Activated naive CD4-positive, alpha-beta T cell treated with anti-CD3 and anti-CD28 coated beads, Interleukin-2, amount 10 ng/mL, durations not matched to agents 7 days and 5 days (primary cell): ENCODE measurements around the gene PRICKLE2.

Experiments
- CTCF ChIA-PET: fragments of 350-600 bp; sonication (Branson Sonifier 250); formaldehyde crosslinking; loops from one replicate; lab custom pipeline; 2021; ENCODE audit warnings: antibody characterized with exemption; lab: Charles Lee
- DNase-seq: peaks from one replicate; pipeline ENCODE4 v3.0.0-alpha.2; 2020
- H3K27ac Mint-ChIP-seq: one replicate; pipeline ENCODE4 v1.8.0; 2021; ENCODE audit warnings: mild to moderate bottlenecking, moderate library complexity, mixed read lengths
- H3K27me3 Mint-ChIP-seq: one replicate; pipeline ENCODE4 v1.8.0; 2021; ENCODE audit warnings: mild to moderate bottlenecking, mixed read lengths
- H3K36me3 Mint-ChIP-seq: one replicate; pipeline ENCODE4 v1.8.0; 2021; ENCODE audit warnings: mixed read lengths
- H3K4me1 Mint-ChIP-seq: one replicate; pipeline ENCODE4 v1.8.0; 2021; ENCODE audit warnings: mixed read lengths
- H3K4me3 Mint-ChIP-seq: one replicate; pipeline ENCODE4 v1.8.0; 2021; ENCODE audit warnings: mild to moderate bottlenecking, moderate library complexity, mixed read lengths
- H3K9me3 Mint-ChIP-seq: one replicate; pipeline ENCODE4 v1.8.0; 2021; ENCODE audit warnings: mixed read lengths

PRICKLE2 gene

DNA sequence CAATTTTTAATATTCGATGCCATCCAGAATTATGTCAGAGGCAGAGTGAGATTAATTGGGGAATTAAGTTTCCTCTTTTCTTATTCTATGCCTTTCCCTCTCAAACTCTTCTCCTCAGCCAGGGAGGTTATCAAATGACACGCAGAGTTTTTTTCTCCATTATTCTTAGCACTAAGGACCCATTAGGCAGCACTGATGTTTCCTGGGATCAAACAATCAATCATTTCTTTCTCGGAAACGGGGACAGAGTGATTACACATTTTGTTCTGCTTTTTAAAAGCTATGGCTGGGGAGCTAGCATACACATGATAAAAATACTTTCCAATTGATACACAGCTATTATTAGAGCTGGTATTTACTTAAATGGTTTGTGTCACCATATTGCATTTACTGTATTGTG is 166.7 kb downstream of the PRICKLE2 start:
- H3K4me3 Mint-ChIP-seq = no peak overlapping the region
- CTCF ChIA-PET = no interaction called here
- H3K27ac Mint-ChIP-seq = no peak overlapping the region
- no peaks in the 10 kb centered on the region for H3K4me1 Mint-ChIP-seq
- H3K36me3 Mint-ChIP-seq = no peaks in the 10 kb centered on the region
- DNase-seq = no peak
- no peaks in the 10 kb centered on the region for H3K9me3 Mint-ChIP-seq
- H3K27me3 Mint-ChIP-seq = peaks cover 8% of the 10 kb centered on the region

- Mint-ChIP-seq H3K27me3 (peaks cover 8% of the 10 kb centered on the region), H3K4me1 (no peaks in the 10 kb centered on the region), H3K36me3 (no peaks in the 10 kb centered on the region), H3K4me3 (no peak overlapping the region), H3K9me3 (no peaks in the 10 kb centered on the region), H3K27ac (no peak overlapping the region)
- no peak for DNase-seq
- CTCF ChIA-PET = no interaction called here
These were observed 168.0 kb downstream of the PRICKLE2 start for GRCh38 chr3:64057231-64057630.

GRCh38 chr3:64056606-64057180 is 168.6 kb downstream of the PRICKLE2 start:
- H3K4me3 Mint-ChIP-seq = no peak overlapping the region
- H3K9me3 Mint-ChIP-seq = no peaks in the 10 kb centered on the region
- no peak overlapping the region for H3K27ac Mint-ChIP-seq
- H3K36me3 Mint-ChIP-seq = no peaks in the 10 kb centered on the region
- H3K27me3 Mint-ChIP-seq = peaks cover 8% of the 10 kb centered on the region
- CTCF ChIA-PET = no interaction called here
- no peak for DNase-seq
- no peaks in the 10 kb centered on the region for H3K4me1 Mint-ChIP-seq

DNA sequence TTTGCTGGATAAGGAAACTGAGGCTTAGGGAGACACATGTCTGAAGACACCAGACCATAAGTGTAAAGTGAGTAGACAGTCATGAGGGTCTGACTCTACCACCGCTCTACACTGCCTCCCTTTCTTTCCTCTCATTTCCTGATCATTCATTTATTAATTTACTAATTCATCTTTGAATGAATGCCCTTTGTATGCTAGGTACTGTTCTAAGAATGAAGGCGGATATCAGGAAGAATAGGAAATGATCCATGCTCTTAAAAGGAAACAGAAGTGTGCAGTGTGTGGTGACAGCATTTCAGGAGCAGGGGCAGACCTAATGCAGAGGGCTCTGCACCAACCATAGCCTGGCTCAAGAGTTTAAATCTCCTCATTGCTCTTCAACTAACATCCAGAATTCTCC is 170.2 kb downstream of the PRICKLE2 start:
- CTCF ChIA-PET = no interaction called here
- Mint-ChIP-seq H3K36me3 (no peaks in the 10 kb centered on the region), H3K4me1 (peaks cover 2% of the 10 kb centered on the region), H3K4me3 (no peak overlapping the region), H3K9me3 (no peaks in the 10 kb centered on the region), H3K27me3 (peaks cover 8% of the 10 kb centered on the region), H3K27ac (no peak overlapping the region)
- no peak for DNase-seq

DNA sequence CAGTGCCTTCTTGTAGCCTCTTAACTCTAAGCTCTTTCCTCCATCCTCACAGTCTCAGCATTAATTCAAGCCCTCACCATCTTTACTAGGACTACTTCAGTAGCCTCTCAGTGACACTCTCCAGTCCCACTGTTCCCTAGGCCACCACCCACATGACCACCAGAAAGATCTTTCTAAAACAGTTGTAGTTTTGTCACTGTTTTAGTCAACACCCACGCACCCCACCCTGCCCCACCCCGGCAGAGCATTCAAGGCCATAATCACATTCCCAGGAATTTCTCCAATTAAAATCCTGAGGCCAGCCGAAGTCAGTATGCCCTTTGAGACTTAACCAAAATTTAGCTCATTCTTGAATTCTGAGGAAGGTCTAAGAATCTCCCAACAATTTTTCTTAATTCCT is 170.8 kb downstream of the PRICKLE2 start:
- DNase-seq = no peak
- Mint-ChIP-seq H3K36me3 (no peaks in the 10 kb centered on the region), H3K27me3 (peaks cover 7% of the 10 kb centered on the region), H3K27ac (no peak overlapping the region), H3K4me1 (peaks cover 2% of the 10 kb centered on the region), H3K9me3 (no peaks in the 10 kb centered on the region), H3K4me3 (no peak overlapping the region)
- CTCF ChIA-PET = no interaction called here

- Mint-ChIP-seq H3K9me3 (no peaks in the 10 kb centered on the region), H3K27me3 (peaks cover 4% of the 10 kb centered on the region), H3K27ac (no peak overlapping the region), H3K4me1 (peaks cover 2% of the 10 kb centered on the region), H3K4me3 (no peak overlapping the region), H3K36me3 (no peaks in the 10 kb centered on the region)
- CTCF ChIA-PET = interaction anchor here (1.1 kb wide), 1 partner anchor 410 kb away, joined by 3 read pairs; no protein-coding TSS in a partner anchor
- no peak for DNase-seq
These were observed 171.7 kb downstream of the PRICKLE2 start for GRCh38 chr3:64053581-64053980.

GRCh38 chr3:64053117-64053516 is 172.1 kb downstream of the PRICKLE2 start:
- no peak overlapping the region for H3K27ac Mint-ChIP-seq
- peaks cover 2% of the 10 kb centered on the region for H3K4me1 Mint-ChIP-seq
- no peaks in the 10 kb centered on the region for H3K9me3 Mint-ChIP-seq
- CTCF ChIA-PET = interaction anchor here (1.1 kb wide), 1 partner anchor 410 kb away, joined by 3 read pairs; no protein-coding TSS in a partner anchor
- H3K27me3 Mint-ChIP-seq = no peaks in the 10 kb centered on the region
- no peak for DNase-seq
- H3K36me3 Mint-ChIP-seq = no peaks in the 10 kb centered on the region
- H3K4me3 Mint-ChIP-seq = no peak overlapping the region

- H3K27ac Mint-ChIP-seq = no peak overlapping the region
- no peaks in the 10 kb centered on the region for H3K9me3 Mint-ChIP-seq
- no peaks in the 10 kb centered on the region for H3K36me3 Mint-ChIP-seq
- no peak for DNase-seq
- no peaks in the 10 kb centered on the region for H3K27me3 Mint-ChIP-seq
- CTCF ChIA-PET = no interaction called here
- peaks cover 2% of the 10 kb centered on the region for H3K4me1 Mint-ChIP-seq
- H3K4me3 Mint-ChIP-seq = no peak overlapping the region
These were observed 175.4 kb downstream of the PRICKLE2 start for GRCh38 chr3:64049832-64050231.

- H3K27ac Mint-ChIP-seq = no peak overlapping the region
- H3K36me3 Mint-ChIP-seq = no peaks in the 10 kb centered on the region
- H3K27me3 Mint-ChIP-seq = peaks cover under 1% of the 10 kb centered on the region
- DNase-seq = no peak
- CTCF ChIA-PET = no interaction called here
- no peaks in the 10 kb centered on the region for H3K9me3 Mint-ChIP-seq
- H3K4me3 Mint-ChIP-seq = no peak overlapping the region
- peaks cover 2% of the 10 kb centered on the region for H3K4me1 Mint-ChIP-seq
These were observed 176.1 kb downstream of the PRICKLE2 start for GRCh38 chr3:64049136-64049535.

DNA sequence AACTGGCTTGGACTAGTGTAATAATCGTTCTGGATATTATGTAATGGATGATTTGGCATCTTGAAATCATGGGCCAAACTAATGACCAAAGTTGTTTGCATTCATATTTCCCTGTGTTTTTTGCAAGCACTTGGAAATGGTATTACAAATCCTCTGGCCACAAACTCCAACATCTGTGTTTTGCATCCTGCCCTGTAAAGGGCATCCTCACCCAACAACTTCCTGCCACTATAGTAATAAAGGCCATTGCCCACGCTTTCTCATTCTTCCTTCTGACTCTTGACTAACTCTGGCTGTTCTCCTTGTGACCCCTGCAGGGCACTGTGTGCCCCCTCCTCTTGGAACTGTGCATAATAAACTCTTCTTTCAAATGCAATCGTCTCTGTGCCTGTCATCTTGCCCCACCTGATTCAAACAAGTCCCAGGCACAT is 176.6 kb downstream of the PRICKLE2 start:
- Mint-ChIP-seq H3K27ac (no peak overlapping the region), H3K4me3 (no peak overlapping the region)
- CTCF ChIA-PET = no interaction called here

DNA sequence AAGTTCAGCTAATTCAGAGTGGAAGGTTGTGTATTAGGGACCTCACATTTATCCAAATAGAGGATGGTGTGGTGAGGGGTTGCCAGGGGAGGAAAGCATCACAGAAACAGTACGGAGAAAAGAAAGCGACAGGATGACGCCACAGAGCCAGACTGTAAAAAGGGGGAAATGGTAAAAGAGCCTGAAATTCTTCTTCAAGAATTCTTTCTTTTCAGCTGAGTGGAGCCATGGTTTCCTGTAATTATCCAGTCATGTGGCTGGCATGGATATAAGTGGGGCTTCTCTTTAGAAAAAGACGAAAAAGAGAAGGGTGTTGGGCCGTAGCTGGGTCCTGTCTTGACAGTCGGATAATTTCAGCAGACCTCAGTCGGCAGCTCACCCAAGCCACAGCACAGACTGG is 177.5 kb downstream of the PRICKLE2 start:
- H3K36me3 Mint-ChIP-seq = no peaks in the 10 kb centered on the region
- CTCF ChIA-PET = no interaction called here
- no peak overlapping the region for H3K4me3 Mint-ChIP-seq
- H3K4me1 Mint-ChIP-seq = peaks cover 2% of the 10 kb centered on the region
- peaks cover 4% of the 10 kb centered on the region for H3K27me3 Mint-ChIP-seq
- DNase-seq = no peak
- H3K9me3 Mint-ChIP-seq = no peaks in the 10 kb centered on the region
- no peak overlapping the region for H3K27ac Mint-ChIP-seq

More for the DNA sequence above, 176.6 kb downstream of the PRICKLE2 start:
- Mint-ChIP-seq H3K9me3 (no peaks in the 10 kb centered on the region), H3K36me3 (no peaks in the 10 kb centered on the region), H3K4me1 (peaks cover 2% of the 10 kb centered on the region), H3K27me3 (peaks cover 4% of the 10 kb centered on the region)
- DNase-seq = no peak

DNA sequence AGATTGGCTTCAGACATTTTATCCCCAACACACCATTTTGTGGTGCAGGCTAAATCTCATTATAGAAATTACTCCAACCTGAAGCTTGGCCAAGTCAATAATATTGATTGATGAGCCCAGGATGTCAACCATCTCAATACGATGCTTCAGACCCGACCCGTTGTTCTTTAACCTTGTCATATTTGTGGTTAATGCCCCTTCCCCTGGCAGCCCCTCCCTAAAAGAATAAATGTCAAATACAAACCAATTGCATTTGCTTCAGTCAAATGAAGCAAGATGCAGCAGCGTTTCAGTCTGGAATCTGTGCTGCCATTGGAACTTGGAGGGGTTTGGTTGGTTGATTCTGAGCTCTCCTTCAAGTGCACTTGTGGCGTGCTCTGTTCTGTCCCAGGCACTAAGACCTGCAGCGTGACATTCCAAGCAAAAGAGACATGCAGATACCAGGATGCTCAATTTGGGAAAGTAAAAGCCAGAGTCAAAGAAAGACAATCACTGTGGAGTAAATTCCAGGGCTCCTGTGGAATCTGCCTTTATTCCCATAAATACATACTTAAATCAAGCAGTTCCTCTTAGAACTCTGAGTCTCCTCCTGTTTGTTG is 178.2 kb downstream of the PRICKLE2 start:
- DNase-seq = no peak
- H3K27me3 Mint-ChIP-seq = peaks cover 4% of the 10 kb centered on the region
- CTCF ChIA-PET = no interaction called here
- no peak overlapping the region for H3K27ac Mint-ChIP-seq
- H3K9me3 Mint-ChIP-seq = no peaks in the 10 kb centered on the region
- H3K36me3 Mint-ChIP-seq = no peaks in the 10 kb centered on the region
- H3K4me1 Mint-ChIP-seq = peaks cover 2% of the 10 kb centered on the region
- no peak overlapping the region for H3K4me3 Mint-ChIP-seq

DNA sequence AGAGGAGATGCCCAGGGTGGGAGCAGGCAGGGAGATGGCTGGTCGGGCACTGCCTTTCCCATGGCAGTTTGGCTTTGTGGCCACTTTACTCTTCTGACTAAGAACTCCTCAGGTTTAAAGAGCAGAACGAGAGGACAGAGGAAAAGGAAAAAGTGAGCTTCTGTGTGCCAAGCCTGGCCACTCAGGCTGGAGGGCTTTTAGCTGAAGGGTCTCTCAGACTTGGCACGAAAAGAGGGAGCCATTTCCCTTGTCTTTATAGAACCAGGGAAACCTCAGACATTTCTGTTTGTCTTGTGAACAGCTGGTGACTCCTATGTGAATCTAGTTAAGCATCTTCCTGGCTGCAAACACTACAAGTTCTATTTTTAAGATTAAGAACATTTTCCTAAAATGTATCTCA is 178.7 kb downstream of the PRICKLE2 start:
- H3K27ac Mint-ChIP-seq = no peak overlapping the region
- H3K4me3 Mint-ChIP-seq = no peak overlapping the region
- CTCF ChIA-PET = interaction anchor here (0.6 kb wide), 1 partner anchor 17 kb away, joined by 4 read pairs; no protein-coding TSS in a partner anchor
- H3K36me3 Mint-ChIP-seq = no peaks in the 10 kb centered on the region
- no peak for DNase-seq
- H3K27me3 Mint-ChIP-seq = peaks cover 4% of the 10 kb centered on the region
- peaks cover 2% of the 10 kb centered on the region for H3K4me1 Mint-ChIP-seq
- H3K9me3 Mint-ChIP-seq = no peaks in the 10 kb centered on the region

DNA sequence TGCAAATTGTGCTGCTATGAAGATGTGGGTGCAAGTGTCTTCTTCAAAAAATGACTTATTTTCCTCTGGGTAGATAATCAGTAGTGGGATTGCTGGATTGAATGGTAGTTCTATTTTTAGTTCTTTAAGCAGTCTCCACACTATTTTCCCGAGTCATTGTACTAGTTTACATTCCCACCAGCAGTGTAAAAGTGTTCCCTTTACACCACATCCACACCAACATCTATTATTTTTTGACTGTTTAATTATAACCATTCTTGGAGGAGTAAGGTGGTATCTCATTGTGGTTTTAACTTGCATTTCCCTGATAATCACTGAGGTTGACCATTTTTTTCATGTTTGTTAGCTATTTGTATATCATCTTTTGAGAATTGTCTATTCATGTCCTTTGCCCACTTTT is 182.3 kb downstream of the PRICKLE2 start:
- CTCF ChIA-PET = no interaction called here
- Mint-ChIP-seq H3K4me3 (no peak overlapping the region), H3K27me3 (peaks cover 8% of the 10 kb centered on the region)

More for the DNA sequence above, 182.3 kb downstream of the PRICKLE2 start:
- H3K4me1 Mint-ChIP-seq = no peaks in the 10 kb centered on the region
- H3K27ac Mint-ChIP-seq = no peak overlapping the region
- no peaks in the 10 kb centered on the region for H3K9me3 Mint-ChIP-seq
- DNase-seq = no peak
- H3K36me3 Mint-ChIP-seq = no peaks in the 10 kb centered on the region
